Measurements from ENCODE around the gene RPP21.
A peak's percentile ranks its signal among the peaks of the same experiment; 100 is the strongest.

The RPP21 gene

DNA sequence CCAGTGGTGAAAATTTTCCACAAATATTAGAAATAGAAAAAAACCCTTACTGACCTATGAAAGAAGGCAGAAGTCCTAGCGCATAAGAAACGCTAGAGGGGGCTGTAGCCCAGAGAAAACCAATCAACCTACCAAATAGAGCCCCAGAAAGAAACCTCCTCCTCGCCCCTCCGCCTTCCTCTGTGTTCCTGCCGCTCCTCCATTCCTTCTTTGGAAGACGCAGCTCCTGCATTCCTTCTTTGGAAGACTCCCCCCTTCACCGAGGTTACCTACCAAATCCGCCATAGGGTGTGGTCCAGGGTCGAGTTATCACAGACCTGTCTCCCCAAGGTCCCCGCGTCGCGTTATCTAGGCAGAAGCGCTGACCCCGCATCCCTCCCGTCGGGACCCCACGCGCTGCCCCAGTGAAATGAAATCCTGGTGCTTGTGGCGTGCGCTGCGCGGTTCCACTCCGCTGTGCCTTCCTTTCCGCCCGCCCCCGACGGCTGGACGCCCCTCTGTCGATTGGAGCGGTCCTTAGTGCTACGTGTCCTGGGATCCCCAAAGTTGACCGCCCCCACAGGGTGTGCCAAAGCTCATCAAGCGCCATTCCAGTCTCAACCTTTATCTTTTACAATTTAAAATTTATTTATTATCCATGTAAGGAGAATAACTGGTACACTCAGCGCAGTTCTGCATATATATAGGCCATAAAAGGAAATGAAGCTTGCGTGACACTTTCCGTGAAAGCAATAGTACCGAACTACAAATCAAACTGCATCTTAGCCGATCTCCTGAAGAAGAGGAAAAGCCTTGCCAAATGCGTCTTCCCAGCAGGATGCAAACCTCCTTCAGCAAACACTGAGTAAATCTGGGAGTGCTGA, 13.0 kb downstream of the RPP21 start:
- H3K4me3 ChIP-seq (ENCODE audit: severe bottlenecking), result peak overlapping the region; percentile 16
- no peaks in the 10 kb centered on the region for H3K36me3 ChIP-seq (ENCODE audit: low read depth)
- no peaks in the 10 kb centered on the region for H3K9me3 ChIP-seq (ENCODE audit: severe bottlenecking)
- ATAC-seq (ENCODE audit: low read depth), result peak; percentile 73
- no peak for DNase-seq (ENCODE audit: low spot score)
- peaks cover 62% of the 10 kb centered on the region for H3K27me3 ChIP-seq (ENCODE audit: insufficient read depth, poor library complexity, severe bottlenecking)
- no peaks in the 10 kb centered on the region for H3K4me1 ChIP-seq (ENCODE audit: insufficient read depth, poor library complexity, severe bottlenecking)
- no peak overlapping the region for H3K27ac ChIP-seq (ENCODE audit: poor library complexity, severe bottlenecking)
- TF ChIP-seq, protein P1, sequence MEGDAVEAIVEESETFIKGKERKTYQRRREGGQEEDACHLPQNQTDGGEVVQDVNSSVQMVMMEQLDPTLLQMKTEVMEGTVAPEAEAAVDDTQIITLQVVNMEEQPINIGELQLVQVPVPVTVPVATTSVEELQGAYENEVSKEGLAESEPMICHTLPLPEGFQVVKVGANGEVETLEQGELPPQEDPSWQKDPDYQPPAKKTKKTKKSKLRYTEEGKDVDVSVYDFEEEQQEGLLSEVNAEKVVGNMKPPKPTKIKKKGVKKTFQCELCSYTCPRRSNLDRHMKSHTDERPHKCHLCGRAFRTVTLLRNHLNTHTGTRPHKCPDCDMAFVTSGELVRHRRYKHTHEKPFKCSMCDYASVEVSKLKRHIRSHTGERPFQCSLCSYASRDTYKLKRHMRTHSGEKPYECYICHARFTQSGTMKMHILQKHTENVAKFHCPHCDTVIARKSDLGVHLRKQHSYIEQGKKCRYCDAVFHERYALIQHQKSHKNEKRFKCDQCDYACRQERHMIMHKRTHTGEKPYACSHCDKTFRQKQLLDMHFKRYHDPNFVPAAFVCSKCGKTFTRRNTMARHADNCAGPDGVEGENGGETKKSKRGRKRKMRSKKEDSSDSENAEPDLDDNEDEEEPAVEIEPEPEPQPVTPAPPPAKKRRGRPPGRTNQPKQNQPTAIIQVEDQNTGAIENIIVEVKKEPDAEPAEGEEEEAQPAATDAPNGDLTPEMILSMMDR (IDR thresholded peaks at IDR 0.05; ENCODE audit: poor library complexity, severe bottlenecking), result peak; percentile 76

DNA sequence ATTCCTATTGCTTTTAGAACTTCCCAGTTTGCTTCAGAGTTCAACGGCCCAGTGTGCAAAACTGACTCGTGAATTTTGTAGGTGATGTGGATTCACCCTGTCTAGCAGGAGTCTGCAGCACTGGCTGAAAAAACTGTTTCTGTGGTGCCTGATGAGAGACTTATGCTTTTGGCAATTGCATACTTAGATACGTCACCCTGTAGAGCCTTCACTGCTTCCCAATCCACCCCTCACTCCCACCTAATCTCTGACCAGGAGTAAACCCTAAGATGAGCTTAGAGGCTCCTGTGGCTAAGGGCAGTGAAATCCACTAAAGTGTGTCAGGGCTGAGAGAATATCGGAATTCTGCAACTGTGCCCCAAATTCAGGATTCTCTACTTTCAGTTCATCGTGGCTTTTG, 14.3 kb downstream of the RPP21 start:
- ATAC-seq (ENCODE audit: low read depth) (no peak), DNase-seq (ENCODE audit: low spot score) (no peak)
- no peaks in the 10 kb centered on the region for H3K36me3 ChIP-seq (ENCODE audit: low read depth)
- H3K27ac ChIP-seq (ENCODE audit: poor library complexity, severe bottlenecking), result no peak overlapping the region
- TF ChIP-seq, protein P1 (IDR thresholded peaks at IDR 0.05; ENCODE audit: poor library complexity, severe bottlenecking), result no peak
- H3K4me3 ChIP-seq (ENCODE audit: severe bottlenecking), result no peak overlapping the region
- H3K27me3 ChIP-seq (ENCODE audit: insufficient read depth, poor library complexity, severe bottlenecking), result peaks cover 71% of the 10 kb centered on the region
- H3K4me1 ChIP-seq (ENCODE audit: insufficient read depth, poor library complexity, severe bottlenecking), result no peaks in the 10 kb centered on the region
- no peaks in the 10 kb centered on the region for H3K9me3 ChIP-seq (ENCODE audit: severe bottlenecking)

DNA sequence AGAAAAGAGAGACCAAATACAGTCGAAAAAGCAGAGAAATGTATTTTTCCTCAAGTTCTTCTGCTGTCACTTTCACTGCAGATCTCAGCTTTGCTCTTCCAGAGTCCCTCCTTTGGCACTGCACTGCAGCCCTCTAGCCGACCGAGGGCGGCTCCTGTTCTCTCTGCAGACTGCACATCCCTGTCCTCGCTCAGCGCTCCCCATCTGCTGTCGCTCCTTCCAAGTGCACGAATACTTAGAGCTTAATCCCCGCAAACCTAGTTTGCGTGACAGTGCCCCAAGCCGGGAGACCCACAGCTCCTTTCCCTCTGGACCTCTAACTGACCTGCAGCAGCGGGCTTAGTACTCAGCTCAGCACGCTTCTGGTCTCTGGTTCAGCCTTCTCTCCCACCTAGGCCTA, 15.2 kb downstream of the RPP21 start:
- DNase-seq (ENCODE audit: low spot score), result no peak
- H3K4me3 ChIP-seq (ENCODE audit: severe bottlenecking), result no peak overlapping the region
- H3K36me3 ChIP-seq (ENCODE audit: low read depth), result no peaks in the 10 kb centered on the region
- no peaks in the 10 kb centered on the region for H3K4me1 ChIP-seq (ENCODE audit: insufficient read depth, poor library complexity, severe bottlenecking)
- TF ChIP-seq, protein P1 (IDR thresholded peaks at IDR 0.05; ENCODE audit: poor library complexity, severe bottlenecking), result no peak
- H3K27me3 ChIP-seq (ENCODE audit: insufficient read depth, poor library complexity, severe bottlenecking), result peaks cover 75% of the 10 kb centered on the region
- no peaks in the 10 kb centered on the region for H3K9me3 ChIP-seq (ENCODE audit: severe bottlenecking)
- ATAC-seq (ENCODE audit: low read depth), result no peak
- no peak overlapping the region for H3K27ac ChIP-seq (ENCODE audit: poor library complexity, severe bottlenecking)

DNA sequence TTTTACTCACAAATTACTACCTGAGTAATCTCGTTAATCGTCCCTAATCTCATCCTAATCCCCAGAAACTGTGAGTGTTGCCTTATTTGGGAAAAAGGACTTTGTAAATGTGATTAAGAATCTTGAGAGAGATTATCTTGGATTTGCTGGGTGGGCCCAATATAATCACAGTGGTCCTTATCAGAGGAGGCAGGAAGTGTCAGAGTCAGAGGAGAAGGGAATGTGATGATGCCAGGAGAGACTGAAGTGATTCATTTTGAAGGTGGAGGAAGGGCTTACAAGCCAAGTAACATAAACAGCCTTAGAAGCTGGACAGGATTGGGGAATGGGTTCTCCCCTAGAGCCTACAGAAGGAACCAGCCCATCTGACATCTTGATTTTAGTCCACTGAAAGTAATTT, 16.7 kb downstream of the RPP21 start:
- no peaks in the 10 kb centered on the region for H3K9me3 ChIP-seq (ENCODE audit: severe bottlenecking)
- TF ChIP-seq, protein P1 (IDR thresholded peaks at IDR 0.05; ENCODE audit: poor library complexity, severe bottlenecking), result no peak
- DNase-seq (ENCODE audit: low spot score) (no peak), ATAC-seq (ENCODE audit: low read depth) (no peak)
- H3K27me3 ChIP-seq (ENCODE audit: insufficient read depth, poor library complexity, severe bottlenecking), result peaks cover 89% of the 10 kb centered on the region
- no peak overlapping the region for H3K4me3 ChIP-seq (ENCODE audit: severe bottlenecking)
- H3K36me3 ChIP-seq (ENCODE audit: low read depth), result no peaks in the 10 kb centered on the region
- H3K27ac ChIP-seq (ENCODE audit: poor library complexity, severe bottlenecking), result no peak overlapping the region
- no peaks in the 10 kb centered on the region for H3K4me1 ChIP-seq (ENCODE audit: insufficient read depth, poor library complexity, severe bottlenecking)

DNA sequence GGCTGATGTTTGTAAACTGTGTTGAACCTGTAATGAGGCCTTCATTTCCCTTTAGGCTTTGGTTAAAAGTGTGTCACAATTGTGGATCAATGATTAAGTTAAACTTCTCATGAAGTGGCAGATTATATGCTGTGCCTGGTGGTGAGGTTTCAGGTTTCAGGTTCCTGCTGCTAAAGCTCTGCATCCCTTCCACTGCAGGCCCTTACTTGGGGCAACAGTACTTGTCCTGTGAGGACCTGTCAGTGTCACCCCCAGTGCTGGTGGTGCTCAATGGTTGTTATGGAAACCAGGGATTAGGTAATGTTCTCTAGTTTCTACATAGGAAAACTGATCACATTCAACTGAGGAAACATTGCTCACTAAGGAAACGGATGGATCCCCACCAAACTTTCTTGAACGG, 18.5 kb downstream of the RPP21 start:
- Histone ChIP-seq H3K4me1 (ENCODE audit: insufficient read depth, poor library complexity, severe bottlenecking) (no peaks in the 10 kb centered on the region), H3K9me3 (ENCODE audit: severe bottlenecking) (no peaks in the 10 kb centered on the region), H3K27ac (ENCODE audit: poor library complexity, severe bottlenecking) (no peak overlapping the region), H3K36me3 (ENCODE audit: low read depth) (no peaks in the 10 kb centered on the region), H3K4me3 (ENCODE audit: severe bottlenecking) (no peak overlapping the region), H3K27me3 (ENCODE audit: insufficient read depth, poor library complexity, severe bottlenecking) (peaks cover 77% of the 10 kb centered on the region)
- ATAC-seq (ENCODE audit: low read depth), result no peak
- TF ChIP-seq, protein P1 (IDR thresholded peaks at IDR 0.05; ENCODE audit: poor library complexity, severe bottlenecking), result no peak
- no peak for DNase-seq (ENCODE audit: low spot score)
